Common myeloid progenitor, CD34-positive (primary cell): ENCODE measurements around the gene TAF8.

Source experiments
- CTCF ChIA-PET: fragments of 350-600 bp; sonication (Branson Sonifier 250); formaldehyde crosslinking; loops from one replicate; lab custom pipeline; 2021; ENCODE audit warnings: antibody characterized with exemption; lab: Charles Lee
- POLR2A ChIA-PET: fragments of 350-600 bp; sonication (Branson Sonifier 250); formaldehyde crosslinking; loops from one replicate; lab custom pipeline; 2021; ENCODE audit warnings: antibody characterized with exemption; lab: Charles Lee
- DNase-seq, 3 donors: peaks; one replicate each; pipeline versions ENCODE4 v3.0.0 to v3.0.0-alpha.2; 2013
- H3K27ac ChIP-seq, 2 experiments: 1 replicate in 1 of 2; 2 replicates in 1 of 2; pipeline ENCODE4 v1.7.0; 2013; ENCODE audit warnings: inconsistent platforms in 2 of 2, low read length in 2 of 2, mild to moderate bottlenecking in 2 of 2, low read depth in 1 of 2, moderate library complexity in 1 of 2; ENCODE audit not compliant: severe bottlenecking in 2 of 2, insufficient read depth in 1 of 2, poor library complexity in 1 of 2
- H3K27me3 ChIP-seq, 5 experiments: replicated peaks in 2 of 5; 1 replicate in 3 of 5; 2 replicates in 2 of 5; pipeline versions ENCODE4 v1.6.1 to v1.7.0; 2013; ENCODE audit warnings: low read length in 4 of 5, mild to moderate bottlenecking in 2 of 5, moderate library complexity in 2 of 5, inconsistent platforms in 1 of 5; ENCODE audit not compliant: insufficient read depth in 5 of 5, control insufficient read depth in 4 of 5
- H3K36me3 ChIP-seq, 4 experiments: 1 replicate in 2 of 4; 2 replicates in 2 of 4; pipeline versions ENCODE4 v1.6.1 to v1.7.0; 2013; ENCODE audit warnings: low read length in 3 of 4, control low read depth in 1 of 4, mild to moderate bottlenecking in 1 of 4; ENCODE audit not compliant: control insufficient read depth in 4 of 4, insufficient read depth in 4 of 4
- H3K4me1 ChIP-seq, 4 experiments: 1 replicate in 3 of 4; 2 replicates in 1 of 4; pipeline versions ENCODE4 v1.6.1 to v1.7.1; 2013; ENCODE audit warnings: low read length in 3 of 4, mild to moderate bottlenecking in 3 of 4, control low read depth in 1 of 4, inconsistent platforms in 1 of 4, moderate library complexity in 1 of 4; ENCODE audit not compliant: control insufficient read depth in 4 of 4, insufficient read depth in 4 of 4; ENCODE audit errors: control extremely low read depth in 1 of 4
- H3K4me3 ChIP-seq, 7 experiments: 1 replicate in 4 of 7; 2 replicates in 3 of 7; pipeline versions ENCODE4 v1.5.1 to v1.7.0; 2013; ENCODE audit warnings: mild to moderate bottlenecking in 7 of 7, low read length in 6 of 7, moderate library complexity in 6 of 7, inconsistent platforms in 2 of 7, low read depth in 2 of 7, control low read depth in 1 of 7; ENCODE audit not compliant: insufficient read depth in 4 of 7, control insufficient read depth in 1 of 7; ENCODE audit errors: extremely low read depth in 1 of 7
- H3K9me3 ChIP-seq, 5 experiments: 1 replicate in 4 of 5; 2 replicates in 1 of 5; pipeline versions ENCODE4 v1.6.1 to v1.7.1; 2013; ENCODE audit warnings: low read length in 4 of 5, mild to moderate bottlenecking in 2 of 5, inconsistent platforms in 1 of 5, low read depth in 1 of 5, moderate library complexity in 1 of 5; ENCODE audit not compliant: control insufficient read depth in 4 of 5, insufficient read depth in 2 of 5; ENCODE audit errors: control extremely low read depth in 1 of 5
- WGBS: methylation state at CpG from one replicate; pipeline ENCODE4 v1.1.5; 2013; ENCODE audit not compliant: insufficient coverage; 5-methylcytosine and 5-hydroxymethylcytosine counted together

Gene TAF8

GRCh38 chr6:42045538-42046460 is 4.5 kb upstream of the TAF8 start:
- H3K4me3 ChIP-seq = peak overlapping the region in 6 of 7 experiments; percentile 50 to 98 (median 78)
- ChIA-PET CTCF (interaction anchor here (1.0 to 16.8 kb wide), 16 partner anchors 17 to 264 kb away, joined by 3 to 180 read pairs (median 14); partner anchors contain the start of genes BYSL, CCND3, MED20 and TOMM6), POLR2A (no interaction called here)
- H3K9me3 ChIP-seq = no peaks in the 10 kb centered on the region
- H3K27ac ChIP-seq = peak overlapping the region in 1 of 2 experiments; percentile 69
- WGBS = 5% methylated on average over 9 of the region's 14 CpGs
- DNase-seq = peak; percentile 86 to 90 (median 90)
- no peaks in the 10 kb centered on the region for H3K36me3 ChIP-seq
- H3K27me3 ChIP-seq = no peaks in the 10 kb centered on the region
- H3K4me1 ChIP-seq = peaks cover 28 to 90% (median 80%) of the 10 kb centered on the region in 4 experiments

GRCh38 chr6:42046464-42047212 is 3.7 kb upstream of the TAF8 start:
- POLR2A ChIA-PET = no interaction called here
- H3K4me3 ChIP-seq = peak overlapping the region in 6 of 7 experiments; percentile 50 to 98 (median 79)
- no peaks in the 10 kb centered on the region for H3K27me3 ChIP-seq
- peak overlapping the region in 1 of 2 experiments; percentile 69 for H3K27ac ChIP-seq
- CTCF ChIA-PET = interaction anchor here (1.0 to 16.8 kb wide), 10 partner anchors 16 to 270 kb away, joined by 3 to 180 read pairs (median 14); partner anchors contain the start of genes CCND3 and TOMM6
- no peaks in the 10 kb centered on the region for H3K9me3 ChIP-seq
- H3K4me1 ChIP-seq = peaks cover 32 to 90% (median 79%) of the 10 kb centered on the region in 4 experiments
- DNase-seq = no peak
- WGBS = 39% methylated on average over 9 of the region's 12 CpGs
- H3K36me3 ChIP-seq = no peaks in the 10 kb centered on the region

GRCh38 chr6:42047213-42047590 is 3.1 kb upstream of the TAF8 start:
- POLR2A ChIA-PET = no interaction called here
- peak overlapping the region in 6 of 7 experiments; percentile 73 to 98 (median 86) for H3K4me3 ChIP-seq

GRCh38 chr6:42047790-42048405 is 2.4 kb upstream of the TAF8 start:
- ChIA-PET POLR2A (no interaction called here), CTCF (interaction anchor here (0.8 to 16.8 kb wide), 6 partner anchors 19 to 262 kb away, joined by 3 to 180 read pairs (median 70); partner anchors contain the start of genes CCND3 and TOMM6)
- H3K27me3 ChIP-seq = no peaks in the 10 kb centered on the region
- 0% methylated on average over 7 of the region's 8 CpGs for WGBS
- peaks cover 0 to 5% (median 4%) of the 10 kb centered on the region in 4 experiments for H3K36me3 ChIP-seq
- peaks cover 32 to 82% (median 73%) of the 10 kb centered on the region in 4 experiments for H3K4me1 ChIP-seq
- H3K27ac ChIP-seq = peak overlapping the region in 1 of 2 experiments; percentile 59
- peak overlapping the region; percentile 63 to 98 (median 82) for H3K4me3 ChIP-seq
- DNase-seq = no peak
- no peaks in the 10 kb centered on the region for H3K9me3 ChIP-seq

More at GRCh38 chr6:42047213-42047590, 3.1 kb upstream of the TAF8 start:
- H3K36me3 ChIP-seq = peaks cover 0 to 4% (median 0%) of the 10 kb centered on the region in 4 experiments
- no peaks in the 10 kb centered on the region for H3K9me3 ChIP-seq
- DNase-seq = no peak
- peak overlapping the region in 1 of 2 experiments; percentile 59 for H3K27ac ChIP-seq
- WGBS = 0% methylated on average over 1 of the region's 4 CpGs
- H3K4me1 ChIP-seq = peaks cover 32 to 89% (median 76%) of the 10 kb centered on the region in 4 experiments
- H3K27me3 ChIP-seq = no peaks in the 10 kb centered on the region
- CTCF ChIA-PET = interaction anchor here (1.0 to 16.8 kb wide), 9 partner anchors 15 to 271 kb away, joined by 3 to 180 read pairs (median 6); partner anchors contain the start of genes CCND3 and TOMM6

GRCh38 chr6:42049116-42049809 is 1.1 kb upstream of the TAF8 start:
- no peaks in the 10 kb centered on the region for H3K27me3 ChIP-seq
- no peaks in the 10 kb centered on the region for H3K9me3 ChIP-seq
- no peak for DNase-seq
- WGBS = 78% methylated on average over 27 of the region's 36 CpGs
- ChIA-PET CTCF (interaction anchor here (0.8 to 16.8 kb wide), 7 partner anchors 13 to 263 kb away, joined by 3 to 180 read pairs (median 4); partner anchors contain the start of genes CCND3 and TOMM6), POLR2A (interaction anchor here (1.6 kb wide), 1 partner anchor 262 kb away, joined by 5 read pairs; the partner anchor contains the start of gene TOMM6)
- peak overlapping the region in 1 of 2 experiments; percentile 34 for H3K27ac ChIP-seq
- peak overlapping the region in 6 of 7 experiments; percentile 73 to 98 (median 86) for H3K4me3 ChIP-seq
- H3K36me3 ChIP-seq = peaks cover 0 to 13% (median 8%) of the 10 kb centered on the region in 4 experiments
- peaks cover 32 to 71% (median 63%) of the 10 kb centered on the region in 4 experiments for H3K4me1 ChIP-seq
